AG08395 (cell line): ENCODE measurements around the gene EPC2.
"Not testable (repeated sequence)": the region's sequence is repeated elsewhere in the genome, so short reads cannot be mapped to it uniquely, and the experiment has no call there.

Source experiments
- DNase-seq: peaks from one replicate; pipeline ENCODE4 v3.0.0; 2012; ENCODE audit warnings: mixed read lengths, low spot score

EPC2 gene

DNA sequence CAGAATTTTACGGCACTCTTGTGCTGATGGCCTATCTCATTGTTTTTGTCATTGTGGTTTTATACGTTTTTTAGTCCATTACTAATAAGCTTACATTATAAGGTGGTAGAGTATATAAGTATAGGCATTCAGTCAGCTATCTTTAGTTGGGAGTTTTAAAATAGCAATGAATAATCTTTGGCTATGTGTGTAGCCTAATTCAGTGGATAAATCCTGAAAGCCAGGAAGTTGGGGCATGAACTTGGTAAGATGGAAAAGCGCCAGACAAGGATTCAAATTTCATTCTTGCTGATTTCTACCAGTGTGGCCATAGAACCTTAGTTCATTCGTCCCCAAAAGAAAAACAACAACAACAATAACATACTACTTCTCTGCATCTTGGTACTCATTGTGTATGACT, 31.2 kb downstream of the EPC2 start:
- no peak for DNase-seq

DNA sequence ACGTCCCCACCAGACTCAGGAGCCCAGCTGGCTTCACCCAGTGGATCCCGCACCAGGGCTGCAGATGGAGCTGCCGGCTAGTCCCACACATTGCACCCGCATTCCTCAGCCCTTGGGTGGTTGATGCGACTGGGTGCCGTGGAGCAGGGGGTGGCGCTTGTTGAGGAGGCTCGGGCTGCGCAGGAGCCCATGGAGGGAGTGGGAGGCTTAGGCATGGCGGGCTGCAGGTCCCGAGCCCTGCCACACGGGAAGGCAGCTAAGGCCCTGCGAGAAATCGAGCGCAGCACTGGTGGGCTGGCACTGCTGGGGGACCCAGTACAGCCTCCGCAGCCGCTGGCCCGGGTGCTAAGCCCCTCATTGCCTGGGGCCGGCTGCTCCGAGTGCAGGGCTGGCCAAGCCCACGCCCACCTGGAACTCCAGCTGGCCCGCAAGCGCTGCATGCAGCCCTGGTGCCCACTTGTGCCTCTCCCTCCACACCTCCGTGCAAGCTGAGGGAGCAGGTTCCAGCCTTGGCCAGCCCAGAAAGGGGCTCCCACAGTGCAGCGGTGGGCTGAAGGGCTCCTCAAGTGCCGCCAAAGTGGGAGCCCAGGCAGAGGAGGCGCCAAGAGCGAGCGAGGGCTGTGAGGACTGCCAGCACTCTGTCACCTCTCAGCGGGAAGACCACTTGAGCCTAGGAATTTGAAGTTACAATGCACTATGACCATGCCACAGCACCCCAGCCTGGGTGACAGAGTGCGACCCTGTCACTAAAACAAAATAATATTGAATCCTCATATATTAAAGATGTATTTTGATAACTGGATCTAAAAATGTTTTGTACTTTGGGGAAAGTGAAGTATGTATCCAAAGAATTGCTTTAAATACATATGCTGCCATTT, 34.0 kb downstream of the EPC2 start:
- not testable (repeated sequence) for DNase-seq

DNA sequence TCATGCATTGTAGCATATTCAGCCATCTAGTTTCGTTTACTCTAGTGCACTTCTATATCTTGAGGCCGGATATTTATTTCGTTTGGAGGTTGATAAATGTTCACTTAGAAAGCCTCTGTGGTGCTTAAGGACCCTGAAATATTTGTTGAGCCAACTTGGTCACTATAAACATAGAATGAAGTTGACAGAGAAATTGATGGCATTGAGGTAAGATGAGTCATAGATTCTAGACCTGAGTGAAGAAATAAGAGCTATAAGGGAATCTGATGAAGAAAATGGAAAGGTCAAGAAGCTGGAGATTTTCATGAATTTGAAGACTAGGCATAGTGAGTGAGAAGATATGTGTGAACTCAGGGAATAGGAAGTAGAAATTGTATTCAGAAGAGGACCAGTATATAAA, 35.9 kb downstream of the EPC2 start:
- no peak for DNase-seq

DNA sequence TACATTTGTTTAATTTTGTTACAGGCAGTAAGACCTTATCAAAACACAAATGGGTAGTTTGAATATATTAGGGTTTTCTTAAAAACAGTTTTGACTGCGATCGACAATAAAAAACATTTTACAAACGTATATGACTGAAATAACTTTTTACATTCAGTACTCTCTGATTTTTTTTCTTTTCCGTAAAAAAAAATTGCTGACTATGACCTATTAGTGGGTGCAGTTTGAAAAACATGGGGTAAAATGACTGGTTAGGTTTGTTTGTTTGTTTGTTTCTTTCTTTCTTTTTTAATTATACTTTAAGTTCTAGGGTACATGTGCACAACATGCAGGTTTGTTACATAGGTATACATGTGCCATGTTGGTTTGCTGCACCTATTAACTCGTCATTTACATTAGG, 36.9 kb downstream of the EPC2 start:
- no peak for DNase-seq

DNA sequence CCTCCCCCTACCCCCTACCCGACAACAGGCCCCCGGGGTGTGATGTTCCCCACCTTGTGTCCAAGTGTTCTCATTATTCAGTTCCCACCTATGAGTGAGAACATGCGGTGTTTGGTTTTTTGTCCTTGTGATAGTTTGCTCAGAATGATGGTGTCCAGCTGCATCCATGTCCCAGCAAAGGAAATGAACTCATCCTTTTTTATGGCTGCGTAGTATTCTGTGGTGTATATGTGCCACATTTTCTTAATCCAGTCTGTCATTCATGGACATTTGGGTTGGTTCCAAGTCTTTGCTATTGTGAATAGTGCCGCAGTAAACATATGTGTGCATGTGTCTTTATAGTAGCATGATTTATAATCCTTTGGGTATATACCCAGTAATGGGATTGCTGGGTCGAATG, 37.3 kb downstream of the EPC2 start:
- DNase-seq = not testable (repeated sequence)

DNA sequence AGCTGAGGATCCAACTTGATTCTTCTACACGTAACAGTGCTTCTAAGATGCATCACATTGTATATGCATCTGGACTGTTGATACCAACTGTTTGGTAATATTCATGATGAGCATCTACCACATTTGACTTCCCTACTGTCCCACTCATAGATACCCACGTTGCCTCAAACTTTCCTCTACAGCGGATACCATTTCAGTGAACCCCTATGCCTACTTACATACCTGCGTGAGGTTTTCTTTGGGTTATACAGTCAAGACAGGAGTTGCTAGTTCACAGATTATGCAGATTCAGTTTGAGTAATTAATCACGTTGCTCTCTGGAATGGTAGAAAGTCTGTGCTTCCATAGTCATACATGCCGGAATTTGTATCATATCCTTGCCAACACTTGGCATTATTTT, 40.0 kb downstream of the EPC2 start:
- no peak for DNase-seq

DNA sequence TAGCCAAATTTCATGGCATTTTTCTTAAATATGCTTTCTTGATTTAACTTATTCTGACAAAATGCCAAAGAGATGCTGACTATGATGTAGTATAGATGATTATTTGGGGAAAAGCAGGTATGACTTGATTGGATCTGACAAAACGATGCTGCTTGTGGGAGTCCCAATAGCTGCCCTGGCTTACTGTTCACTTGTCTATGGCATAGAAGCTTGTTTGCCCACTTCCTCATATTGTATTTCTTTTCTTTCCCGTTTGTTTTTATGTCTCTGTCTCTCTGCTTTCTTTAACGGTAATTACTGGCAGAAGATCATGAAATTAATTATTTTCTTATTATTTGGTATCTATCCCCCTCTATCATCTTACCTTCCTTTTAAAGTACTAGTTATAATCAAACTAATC, 43.0 kb downstream of the EPC2 start:
- DNase-seq = no peak

DNA sequence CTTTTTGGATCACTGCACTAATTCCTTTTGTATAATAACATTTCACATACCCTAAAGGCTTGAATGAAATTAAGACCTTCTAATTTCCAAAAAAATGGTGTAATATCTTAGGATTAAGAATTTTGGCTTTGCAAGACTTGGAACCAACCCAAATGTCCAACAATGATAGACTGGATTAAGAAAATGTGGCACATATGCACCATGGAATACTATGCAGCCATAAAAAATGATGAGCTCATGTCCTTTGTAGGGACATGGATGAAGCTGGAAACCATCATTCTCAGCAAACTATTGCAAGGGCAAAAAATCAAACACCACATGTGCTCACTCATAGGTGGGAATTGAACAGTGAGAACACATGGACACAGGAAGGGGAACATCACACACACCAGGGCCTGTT, 43.5 kb downstream of the EPC2 start:
- not testable (repeated sequence) for DNase-seq

DNA sequence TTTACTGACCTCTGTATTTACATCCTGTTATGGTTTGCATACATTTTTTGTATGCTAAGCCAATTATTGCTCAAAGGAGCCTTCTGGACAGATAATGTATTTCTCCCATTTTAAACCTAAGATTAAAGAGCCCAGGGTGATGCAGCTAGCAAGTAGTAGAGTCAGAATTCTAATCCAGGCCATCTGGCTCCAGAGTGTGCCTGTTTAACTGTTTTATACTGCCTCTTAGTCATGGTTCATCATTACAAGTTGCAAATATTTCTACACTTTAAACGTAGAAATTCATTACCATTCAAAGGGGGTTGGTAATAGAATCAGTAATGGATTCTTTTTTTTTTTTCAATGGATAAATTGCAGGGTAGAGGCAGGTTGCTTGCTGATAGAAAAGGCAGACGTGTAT, 52.4 kb downstream of the EPC2 start:
- no peak for DNase-seq

DNA sequence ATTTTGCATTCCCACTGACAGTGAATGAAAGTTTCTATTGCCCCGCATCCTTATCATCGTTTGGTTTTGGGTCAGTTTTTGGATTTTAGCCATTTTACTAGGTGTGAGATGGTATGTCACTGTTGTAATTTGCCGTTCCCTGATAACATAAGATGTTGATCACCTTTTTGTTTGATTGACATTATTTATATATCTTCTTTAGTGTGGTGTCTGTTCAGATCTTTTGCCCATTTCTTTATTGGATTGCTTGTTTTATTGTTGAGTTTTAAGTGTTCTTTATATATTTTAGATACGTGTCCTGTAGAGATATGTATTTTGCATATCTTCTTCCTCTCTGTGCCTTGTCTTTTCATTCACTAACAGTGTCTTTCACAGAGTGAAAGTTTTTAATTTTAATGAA, 55.3 kb downstream of the EPC2 start:
- DNase-seq = no peak

DNA sequence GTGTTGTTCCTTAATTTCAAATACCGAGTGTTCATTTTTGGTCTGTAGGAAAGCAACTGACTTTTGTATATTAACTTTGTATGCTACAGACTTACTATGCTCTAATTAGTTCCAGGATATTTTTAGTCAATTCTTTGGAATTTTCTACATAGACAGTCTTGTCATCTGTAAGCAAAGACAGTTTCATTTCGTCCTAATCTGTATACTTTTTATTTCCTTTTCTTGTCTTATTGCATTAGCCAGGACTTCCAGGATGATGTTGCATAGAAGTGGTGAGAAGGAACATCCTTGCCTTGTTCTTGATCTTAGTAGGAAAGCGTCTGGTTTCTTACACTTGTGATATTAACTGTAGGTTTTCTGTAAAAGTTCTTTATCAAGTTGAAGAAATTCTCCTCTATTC, 56.5 kb downstream of the EPC2 start:
- DNase-seq = no peak

DNA sequence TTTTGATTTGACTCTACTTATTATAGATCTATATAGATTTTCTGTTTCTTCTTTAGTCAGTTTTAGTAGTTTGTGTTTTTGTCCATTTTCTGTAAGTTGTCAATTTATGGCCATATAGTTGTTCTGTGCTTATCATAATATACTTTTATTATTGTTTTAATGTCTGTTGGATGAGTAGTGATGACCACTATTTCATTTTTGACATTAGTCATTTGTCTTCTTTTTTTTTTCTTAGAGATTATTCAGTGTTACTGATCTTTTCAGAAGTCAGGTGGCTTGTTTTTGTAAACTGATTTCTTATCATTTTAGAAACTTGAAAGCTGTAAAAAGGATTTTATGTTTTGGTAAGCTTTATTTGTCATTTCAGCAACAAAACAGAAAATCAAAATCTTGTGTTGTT, 57.3 kb downstream of the EPC2 start:
- DNase-seq = no peak

DNA sequence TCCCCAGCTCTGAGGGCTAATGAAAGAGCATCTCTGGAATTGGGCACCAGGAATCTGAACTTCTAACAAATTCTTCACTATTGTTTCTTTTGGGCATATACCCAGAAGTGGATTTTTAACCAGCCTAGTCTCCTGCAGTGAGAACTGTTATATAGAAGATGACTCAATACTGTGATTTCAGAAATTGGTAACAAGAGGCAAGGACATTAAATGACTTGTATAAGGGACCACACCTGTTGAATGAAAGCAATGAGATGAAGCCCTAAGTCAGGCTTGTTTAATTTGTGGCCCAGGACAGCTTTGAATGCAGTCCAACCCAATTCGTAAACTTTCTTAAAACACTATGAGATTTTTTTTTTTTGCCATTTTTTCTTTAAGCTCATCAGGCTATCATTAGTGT, 57.9 kb downstream of the EPC2 start:
- DNase-seq = no peak

DNA sequence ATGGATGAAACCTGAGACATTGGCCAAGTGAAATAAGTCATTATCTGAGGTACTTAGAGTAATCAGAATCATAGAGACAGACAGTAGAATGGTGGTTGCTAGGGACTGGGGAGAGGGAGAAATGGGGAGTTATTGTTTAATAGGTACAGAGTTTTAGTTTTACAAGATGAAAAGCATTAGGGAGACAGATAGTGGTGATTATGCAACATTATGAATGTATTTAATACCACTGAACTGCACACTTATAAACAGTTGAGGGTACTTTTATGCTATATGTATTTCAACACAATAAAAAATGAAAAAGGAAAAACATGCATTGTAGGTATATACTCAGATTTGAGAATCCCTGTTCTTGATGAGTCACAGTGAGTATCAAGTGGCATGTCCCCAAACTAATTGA, 59.7 kb downstream of the EPC2 start:
- no peak for DNase-seq

DNA sequence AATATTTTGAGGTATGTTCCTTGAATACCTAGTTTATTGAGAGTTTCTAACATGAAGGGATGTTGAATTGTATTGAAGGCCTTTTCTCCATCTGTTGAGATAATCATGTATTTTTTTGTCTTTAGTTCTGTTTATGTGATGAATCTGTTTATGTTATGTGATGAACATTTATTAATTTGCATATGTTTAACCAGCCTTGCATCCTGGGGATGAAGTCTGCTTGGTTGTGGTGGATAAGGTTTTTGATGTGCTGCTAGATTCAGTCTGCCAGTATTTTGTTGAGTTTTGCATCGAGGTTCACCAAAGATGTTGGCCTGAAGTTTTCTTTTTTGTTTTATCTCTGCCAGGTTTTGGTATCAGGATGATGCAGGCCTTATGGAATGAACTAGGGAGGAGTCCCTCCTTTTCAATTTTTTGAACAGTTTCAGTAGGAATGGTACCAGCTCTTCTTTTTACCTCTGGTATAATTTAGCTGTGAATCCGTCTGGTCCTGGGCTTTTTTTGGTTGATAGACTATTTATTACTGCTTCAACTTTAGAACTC, 71.9 kb downstream of the EPC2 start:
- no peak for DNase-seq

DNA sequence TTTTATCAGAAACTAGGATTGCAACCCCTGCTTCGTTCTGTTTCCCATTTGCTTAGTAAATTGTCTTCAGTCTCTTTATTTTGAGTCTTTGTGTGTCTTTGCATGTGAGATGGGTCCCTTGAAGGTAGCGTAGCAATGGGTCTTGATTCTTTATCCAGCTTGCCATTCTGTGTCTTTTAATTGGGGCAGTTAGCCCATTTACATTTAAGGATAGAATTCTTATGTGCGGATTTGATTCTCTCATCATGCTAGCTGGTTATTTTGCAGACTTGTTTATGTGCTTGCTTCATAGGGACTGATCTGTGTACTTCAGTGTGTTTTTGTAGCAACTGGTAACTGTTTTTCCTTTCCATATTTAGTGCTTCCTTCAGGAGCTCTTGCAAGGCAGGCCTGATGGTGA, 73.5 kb downstream of the EPC2 start:
- no peak for DNase-seq

DNA sequence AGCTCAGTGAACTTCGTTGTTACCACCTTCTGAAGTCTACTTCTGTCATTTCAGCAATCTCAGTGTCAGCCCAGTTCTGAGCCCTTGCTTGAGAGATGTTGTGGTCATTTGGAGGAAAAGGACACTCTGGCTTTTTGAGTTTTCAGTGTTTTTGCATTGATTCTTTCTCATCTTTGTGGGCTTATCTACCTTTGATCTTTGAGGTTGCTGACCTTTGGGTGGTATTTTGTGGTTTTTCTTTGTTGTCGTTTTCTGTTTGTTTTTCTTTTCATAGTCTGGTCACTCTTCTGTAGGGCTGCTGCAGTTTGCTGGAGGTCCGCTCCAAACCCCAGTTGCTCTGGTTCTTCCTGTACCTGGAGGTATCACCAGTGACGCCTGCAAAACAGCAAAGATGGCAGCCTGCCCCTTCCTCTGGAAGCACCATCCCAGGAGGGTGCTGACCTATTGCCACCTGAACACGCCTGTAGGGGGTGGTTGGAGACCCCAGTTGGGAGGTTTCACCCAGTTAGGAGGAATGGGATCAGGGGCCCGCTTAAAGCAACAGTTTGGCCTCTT, 74.7 kb downstream of the EPC2 start:
- no peak for DNase-seq

DNA sequence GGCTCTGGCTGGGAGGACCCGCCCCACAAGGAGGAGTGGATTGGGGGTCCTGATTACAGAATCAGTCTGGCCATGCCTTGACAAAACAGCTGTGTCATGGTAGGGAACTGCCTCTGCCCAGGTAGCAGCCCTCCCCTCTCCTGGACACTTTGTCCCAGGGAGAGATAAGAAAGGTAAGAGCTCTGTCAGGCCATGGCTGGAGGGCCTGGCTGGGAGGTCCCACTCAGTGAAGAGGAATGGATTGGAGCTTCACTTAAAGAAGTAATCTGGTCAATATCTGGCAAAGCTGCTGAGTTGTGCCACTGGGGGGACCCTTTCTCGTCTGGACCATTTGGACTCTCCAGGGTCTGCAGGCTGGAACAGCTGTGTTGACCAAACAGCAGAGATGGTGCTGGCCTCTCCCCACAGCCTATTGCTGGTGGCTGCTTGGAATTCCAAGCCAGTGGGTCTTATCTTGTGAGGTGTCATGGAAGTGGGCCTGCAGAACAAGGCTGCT, 75.4 kb downstream of the EPC2 start:
- no peak for DNase-seq

DNA sequence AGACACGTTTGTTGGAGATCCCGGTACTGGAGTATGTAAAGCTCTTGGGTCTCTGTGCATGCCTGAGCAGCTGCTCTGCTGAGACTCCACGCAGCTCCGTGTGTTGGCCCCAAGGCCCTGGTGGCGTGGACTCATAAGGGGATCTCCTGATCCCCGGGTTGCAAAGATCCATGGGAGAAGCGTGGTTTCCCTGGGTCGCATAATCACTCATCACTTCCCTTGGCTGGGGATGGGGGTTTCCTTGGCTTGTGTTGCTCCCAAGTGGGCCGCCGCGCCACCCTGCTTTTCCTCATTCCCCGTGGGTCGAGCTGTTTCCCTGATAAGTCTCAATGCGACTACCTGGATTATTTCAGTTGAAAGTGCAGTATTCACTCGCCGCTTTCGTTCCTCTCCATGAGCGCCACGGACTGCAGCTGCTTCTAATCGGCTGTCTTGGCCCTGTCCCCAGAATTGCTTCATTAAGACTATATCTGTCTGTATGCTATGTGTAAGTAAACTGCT, 76.0 kb downstream of the EPC2 start:
- DNase-seq = peak; percentile 41

DNA sequence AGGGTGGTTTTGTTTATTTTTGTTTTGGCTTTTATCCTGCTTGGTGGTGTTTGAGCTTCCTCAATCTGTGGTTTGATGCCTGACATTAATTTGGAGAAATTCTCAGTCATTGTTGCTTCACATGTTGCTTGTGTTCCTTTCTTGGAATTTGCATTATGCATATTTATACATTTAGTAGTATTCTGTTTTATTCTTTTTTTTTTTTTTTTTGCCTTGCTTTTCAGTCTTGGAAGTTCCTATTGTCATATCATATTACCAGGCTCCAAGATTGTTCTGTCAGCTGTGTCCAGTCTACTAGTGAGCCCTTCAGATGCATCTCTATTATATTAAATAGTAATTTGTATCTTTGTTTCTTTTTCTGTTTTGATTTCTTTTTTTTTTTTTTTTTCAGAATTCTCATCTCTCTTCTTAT, 77.0 kb downstream of the EPC2 start:
- DNase-seq = peak; percentile 12

DNA sequence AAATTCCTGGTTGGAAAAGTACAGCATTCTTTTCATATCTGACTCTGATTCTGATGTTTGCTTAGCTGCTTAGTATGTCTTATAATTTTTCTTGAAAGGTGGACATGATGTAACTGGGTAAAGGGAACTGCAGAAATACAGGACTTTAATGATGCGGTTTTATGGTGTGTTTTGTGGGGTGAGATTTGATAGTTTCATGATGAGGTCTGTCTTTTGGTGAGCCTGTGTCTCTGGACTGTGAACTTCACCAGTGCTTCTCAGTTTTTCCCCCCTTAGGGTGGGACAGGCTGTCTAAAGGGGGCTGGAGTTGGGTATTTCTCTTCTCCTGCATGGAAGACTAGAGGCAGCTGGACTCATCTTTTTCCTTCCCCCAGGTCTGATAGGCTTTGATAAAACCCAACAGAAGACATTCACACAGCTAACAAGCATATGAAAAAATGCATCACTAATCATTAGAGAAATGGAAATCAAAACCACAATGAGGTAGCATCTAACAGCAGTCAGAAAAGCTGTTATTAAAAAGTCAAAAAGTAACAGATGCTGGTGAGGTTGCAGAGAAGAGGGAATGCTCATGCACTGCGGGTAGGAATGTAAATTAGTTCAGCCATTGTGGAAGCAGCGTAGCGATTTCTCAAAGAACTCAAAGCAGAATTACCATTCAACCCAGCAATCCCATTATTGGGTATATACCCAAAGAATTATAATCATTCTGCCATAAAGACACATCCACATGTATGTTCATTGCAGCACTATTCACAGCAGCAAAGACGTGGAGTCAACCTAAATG, 77.6 kb downstream of the EPC2 start:
- no peak for DNase-seq

DNA sequence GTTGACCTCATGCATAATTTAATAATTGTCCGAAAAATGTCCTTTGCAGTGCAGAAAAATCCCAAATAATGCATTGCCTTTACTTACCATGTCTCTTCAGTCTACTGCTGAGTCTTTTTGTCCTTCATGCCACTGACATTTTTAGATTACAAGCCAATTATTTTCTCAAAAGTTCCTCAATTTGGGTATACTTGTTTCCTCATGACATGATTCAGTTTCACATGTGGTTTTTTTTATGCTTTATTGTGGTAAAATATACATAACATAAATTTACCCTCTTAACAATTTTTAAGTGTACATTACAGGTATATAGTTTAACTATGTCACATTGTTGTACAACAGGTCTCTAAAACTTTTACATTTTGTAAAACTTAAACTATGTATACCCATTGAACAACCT, 81.0 kb downstream of the EPC2 start:
- no peak for DNase-seq

DNA sequence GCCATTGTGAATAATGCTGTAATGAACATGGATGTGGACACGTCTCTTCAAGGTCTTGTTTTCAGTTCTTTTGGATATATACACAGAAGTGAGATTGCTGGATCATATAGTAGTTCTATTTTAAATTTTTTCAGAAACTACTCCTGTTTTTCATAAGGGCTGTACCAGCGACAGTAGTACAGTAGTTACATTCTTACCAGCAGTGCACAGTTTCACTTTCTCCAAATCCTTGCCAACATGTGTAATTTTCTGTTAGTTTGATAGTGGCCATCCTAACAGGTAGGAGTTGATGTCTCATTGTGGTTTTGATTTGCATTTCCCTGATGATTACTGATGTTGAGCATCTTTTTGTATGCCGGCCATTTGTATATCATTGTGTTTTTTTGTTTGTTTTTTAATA, 81.7 kb downstream of the EPC2 start:
- no peak for DNase-seq
